Activated CD4-positive, alpha-beta T cell treated with anti-CD3 and anti-CD28 coated beads, Interleukin-2, Interleukin-4, amounts not matched to agents 100 ng/mL and 50 ng/mL, durations not matched to agents 16 hours and 8 hours (primary cell): Measurements from ENCODE around the gene PSRC1.

Experiments
- DNase-seq: peaks from one replicate; pipeline ENCODE4 v3.0.0-alpha.2; 2020; ENCODE audit warnings: low spot score

The PSRC1 gene

GRCh38 chr1:109243860-109244552 is 38.9 kb downstream of the PSRC1 start:
- DNase-seq: no peak

DNA sequence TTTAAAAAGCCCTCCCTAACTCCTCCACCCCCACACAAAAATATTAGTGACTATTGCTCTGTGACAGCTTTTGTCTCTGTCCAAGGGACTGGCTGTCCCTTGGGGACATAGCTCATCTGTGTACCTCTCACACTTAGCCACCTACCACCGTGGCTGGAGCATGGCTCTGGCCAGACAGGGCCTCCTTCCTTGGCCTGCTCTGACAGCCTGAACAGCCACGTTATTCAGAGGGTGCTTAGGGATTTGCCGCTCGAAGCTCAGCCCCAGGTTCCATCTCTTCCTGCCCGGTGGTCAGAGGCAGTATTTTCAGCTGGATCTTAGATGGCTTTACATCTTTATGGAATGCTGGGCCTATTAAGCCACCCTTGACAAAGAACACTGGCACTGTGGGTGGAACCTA is 39.7 kb downstream of the PSRC1 start:
- DNase-seq: no peak

DNA sequence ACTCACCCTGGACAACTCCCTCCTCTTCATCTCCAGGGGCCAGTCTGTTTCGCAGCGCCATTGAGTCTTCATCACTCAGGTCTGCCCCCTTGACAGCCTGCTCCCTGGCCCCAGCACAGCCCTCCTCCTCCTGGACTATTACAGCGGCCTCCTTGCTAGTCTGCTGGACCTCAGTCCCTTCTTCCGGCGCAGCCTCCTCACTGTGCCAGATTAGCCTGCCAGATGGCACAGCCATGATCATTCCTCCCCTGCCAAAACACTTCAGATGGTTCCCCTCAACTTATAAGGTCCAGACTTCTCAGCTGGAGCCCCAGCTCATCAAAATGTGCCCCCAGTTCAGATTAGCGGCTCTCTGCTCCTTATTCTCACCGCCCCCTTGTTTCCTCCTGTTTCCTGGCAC is 40.6 kb downstream of the PSRC1 start:
- DNase-seq: no peak

DNA sequence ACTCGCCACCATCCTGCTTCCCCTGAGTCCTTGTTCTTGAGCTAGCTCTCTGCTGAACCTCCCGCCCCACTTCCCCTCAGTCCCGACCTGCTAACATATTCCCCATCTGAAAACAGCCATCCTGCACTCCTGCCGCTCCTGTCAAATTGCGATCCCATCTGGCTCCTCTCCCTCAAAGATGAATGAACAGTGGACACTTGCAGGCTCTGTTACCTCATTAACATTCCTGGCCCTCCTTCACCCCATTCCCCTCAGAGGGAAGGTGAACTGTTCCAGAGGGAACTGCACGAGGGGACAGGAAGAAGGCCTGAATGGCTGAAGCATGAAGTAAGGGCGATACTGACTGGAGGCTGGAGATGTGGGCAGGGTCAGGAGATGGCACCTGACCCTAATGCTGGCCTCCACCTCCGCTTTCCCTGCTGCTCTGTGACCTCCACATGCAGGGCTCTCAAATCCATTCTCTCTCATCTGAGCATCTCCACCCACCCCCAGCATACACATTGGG is 41.1 kb downstream of the PSRC1 start:
- DNase-seq: no peak

DNA sequence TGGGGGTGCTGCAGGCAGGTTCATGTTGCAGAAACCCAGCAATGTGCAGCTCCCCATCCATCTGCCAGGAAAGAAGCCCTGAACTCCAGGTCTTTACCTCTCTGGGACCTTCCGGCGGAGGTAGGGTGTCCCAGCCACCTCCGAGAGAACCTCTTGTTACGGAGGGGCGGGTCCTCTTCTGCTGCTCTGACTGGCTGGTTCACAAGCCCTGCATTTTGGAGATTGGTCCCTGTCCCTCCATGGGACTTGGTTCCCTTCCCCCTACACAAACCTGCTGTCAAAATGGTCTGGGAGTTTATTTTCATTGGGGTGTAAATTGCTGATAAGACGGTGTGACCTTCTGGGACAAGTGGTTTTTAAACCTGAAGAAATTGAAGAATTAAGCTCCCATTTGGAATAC is 41.6 kb downstream of the PSRC1 start:
- DNase-seq: no peak

- peak; percentile 19 for DNase-seq
Measured at GRCh38 chr1:109240158-109241152, 42.5 kb downstream of the PSRC1 start.

DNA sequence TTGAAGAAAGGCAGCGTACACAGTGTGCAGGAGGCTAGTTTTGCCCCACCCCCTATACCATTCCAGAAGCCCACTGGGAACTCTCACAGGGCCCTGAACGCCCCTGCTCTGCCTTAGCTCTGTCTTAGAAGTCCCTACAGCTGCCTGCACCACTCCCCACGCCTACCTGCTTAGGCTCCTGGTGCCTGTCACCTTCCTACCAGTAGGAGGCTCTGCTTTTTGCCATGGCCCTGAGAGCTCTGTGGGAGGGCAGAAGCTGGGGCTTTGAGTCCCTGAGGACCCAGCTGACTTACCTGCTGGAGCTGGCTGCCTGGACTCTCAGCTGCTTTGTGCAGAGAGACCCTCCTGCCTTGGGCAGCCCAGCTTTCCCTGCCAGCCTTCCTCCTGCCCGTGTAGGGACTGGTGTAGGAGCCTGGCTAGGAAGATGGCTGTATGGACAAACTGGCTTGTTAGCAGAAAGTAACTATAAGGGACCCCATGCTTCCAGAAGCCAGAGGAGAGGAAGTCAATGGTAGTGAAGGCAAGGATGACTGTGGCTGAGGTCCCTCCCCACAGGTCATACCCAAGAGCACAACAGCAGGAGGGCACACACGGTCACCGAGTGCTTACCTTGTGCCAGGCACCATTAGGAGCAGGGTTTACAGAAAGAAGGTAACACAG is 43.4 kb downstream of the PSRC1 start:
- peak; percentile 36 for DNase-seq

DNA sequence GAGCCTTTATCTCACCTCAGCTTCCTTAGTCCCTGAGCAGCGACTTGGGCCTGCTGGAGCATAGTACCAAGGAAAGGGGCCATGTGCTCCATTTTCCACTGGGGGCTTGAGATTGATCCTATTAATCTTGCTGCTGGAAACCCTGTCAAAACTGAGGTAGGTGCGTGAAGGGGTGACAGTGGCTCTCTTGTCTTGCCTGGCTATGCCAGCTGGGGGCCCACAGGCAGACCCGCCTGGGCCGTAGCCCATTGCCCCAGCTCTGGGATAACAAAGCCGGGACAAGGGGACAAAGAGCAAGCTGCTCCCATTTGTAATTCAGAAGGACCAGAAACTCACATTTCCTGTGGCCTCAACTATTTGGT is 43.9 kb downstream of the PSRC1 start:
- DNase-seq: no peak

DNA sequence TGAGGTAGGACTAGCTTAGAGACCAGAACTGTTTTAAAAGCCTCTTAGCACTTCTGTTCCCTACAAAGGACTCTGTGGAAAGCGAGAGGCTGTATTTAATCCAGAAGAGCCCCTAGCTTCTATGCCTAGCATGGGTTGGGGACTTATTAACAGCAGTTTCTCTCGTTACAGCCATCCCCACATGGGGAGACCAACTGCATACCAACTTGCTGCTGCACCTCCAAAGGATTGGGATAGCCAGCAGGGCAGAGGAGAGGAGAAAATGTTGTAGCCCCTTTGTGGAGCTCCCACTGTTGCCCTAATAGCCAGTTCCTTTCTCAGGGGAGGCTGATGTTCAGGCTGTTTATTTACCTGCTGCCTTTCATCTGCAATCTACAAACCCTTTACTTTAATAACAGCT is 44.6 kb downstream of the PSRC1 start:
- no peak for DNase-seq

GRCh38 chr1:109237512-109237911 is 45.4 kb downstream of the PSRC1 start:
- DNase-seq: no peak

- no peak for DNase-seq
Measured at GRCh38 chr1:109235137-109235536, 47.8 kb downstream of the PSRC1 start.

DNA sequence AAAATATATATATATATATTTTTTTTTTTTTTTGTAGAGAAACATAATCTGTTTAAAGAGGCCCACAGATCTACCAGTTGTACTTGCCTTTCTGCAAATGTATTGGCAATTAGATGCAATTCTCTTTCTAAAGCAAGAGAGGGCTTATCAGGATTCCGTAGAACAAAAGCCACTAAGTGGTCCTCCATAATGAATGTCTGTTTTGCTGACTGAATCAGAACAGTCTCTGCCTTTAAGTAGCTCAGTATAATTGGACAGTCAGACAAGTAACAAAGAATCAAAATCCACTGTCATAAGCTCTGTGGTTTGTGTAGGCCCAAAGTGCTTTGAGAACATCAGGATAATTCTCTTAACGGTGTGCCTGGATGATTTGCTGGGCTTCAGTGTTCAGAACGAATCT is 51.9 kb downstream of the PSRC1 start:
- DNase-seq: no peak
